ENCODE results near the gene CMTM2. TPM values are rescaled to one million over a fixed set of nuclear protein-coding genes. Genes with fewer than 3 reads are reported as not detected.

The CMTM2 gene
- total and polyA plus RNA-seq, 9 of the 15 experiments (the other 6 are each of a cell fraction or from before 2014, with no cell fraction given), result not detected

DNA sequence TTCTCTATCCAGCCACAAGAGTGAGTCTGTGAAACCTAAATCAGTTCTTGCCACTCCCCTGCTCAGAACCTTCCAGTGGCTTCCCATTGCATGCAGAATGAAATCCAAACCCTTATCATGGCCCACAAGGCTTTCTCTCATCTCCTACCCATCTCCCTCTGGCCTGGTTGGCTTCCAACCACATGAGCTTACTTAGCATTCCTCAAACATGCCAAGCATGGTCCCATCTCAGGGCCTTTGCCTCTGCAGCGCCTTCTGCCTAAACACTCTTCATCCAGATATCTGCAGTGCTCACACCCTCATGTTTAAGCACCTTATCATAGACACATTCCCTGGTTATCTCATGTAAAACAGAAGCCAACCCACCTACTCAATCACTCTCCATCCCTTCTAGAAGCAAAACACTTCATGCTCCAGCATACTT is 44.9 kb upstream of the CMTM2 start (continued):
- TF ChIP-seq, protein P1, sequence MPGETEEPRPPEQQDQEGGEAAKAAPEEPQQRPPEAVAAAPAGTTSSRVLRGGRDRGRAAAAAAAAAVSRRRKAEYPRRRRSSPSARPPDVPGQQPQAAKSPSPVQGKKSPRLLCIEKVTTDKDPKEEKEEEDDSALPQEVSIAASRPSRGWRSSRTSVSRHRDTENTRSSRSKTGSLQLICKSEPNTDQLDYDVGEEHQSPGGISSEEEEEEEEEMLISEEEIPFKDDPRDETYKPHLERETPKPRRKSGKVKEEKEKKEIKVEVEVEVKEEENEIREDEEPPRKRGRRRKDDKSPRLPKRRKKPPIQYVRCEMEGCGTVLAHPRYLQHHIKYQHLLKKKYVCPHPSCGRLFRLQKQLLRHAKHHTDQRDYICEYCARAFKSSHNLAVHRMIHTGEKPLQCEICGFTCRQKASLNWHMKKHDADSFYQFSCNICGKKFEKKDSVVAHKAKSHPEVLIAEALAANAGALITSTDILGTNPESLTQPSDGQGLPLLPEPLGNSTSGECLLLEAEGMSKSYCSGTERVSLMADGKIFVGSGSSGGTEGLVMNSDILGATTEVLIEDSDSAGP (CRISPR knock-in tag; IDR thresholded peaks at IDR 0.05), result no peak
- TF ChIP-seq NBN (IDR thresholded peaks at IDR 0.05; ENCODE audit: low read depth) (no peak), GATAD2B (IDR thresholded peaks at IDR 0.05; ENCODE audit: borderline replicate concordance) (no peak), ZNF589 (CRISPR knock-in tag; IDR thresholded peaks at IDR 0.05; ENCODE audit: low read depth) (no peak), CTBP1 (IDR thresholded peaks at IDR 0.05; ENCODE audit: borderline replicate concordance) (peak; percentile 55; the same call in 1 of the 2 replicates), ZNF780A (CRISPR knock-in tag; IDR thresholded peaks at IDR 0.05) (no peak), HDAC8 (tag; IDR thresholded peaks at IDR 0.05) (no peak), HDAC1 (IDR thresholded peaks at IDR 0.05) (peak in 1 of 2 experiments; percentile 86; a peak in 2 of 4 replicates), FOXK2 (conservative IDR thresholded peaks at IDR 0.05 in 1 of 2, IDR thresholded peaks at IDR 0.05 in 1 of 2; ENCODE audit: low read depth in 2 of 2) (no peak), MECOM (CRISPR knock-in tag; IDR thresholded peaks at IDR 0.05) (no peak), MTA2 (IDR thresholded peaks at IDR 0.05; ENCODE audit: low read depth) (peak; percentile 72; the same call in 1 of the 2 replicates), DIDO1 (tag; IDR thresholded peaks at IDR 0.05; ENCODE audit: low read depth) (no peak), ZNF217 (CRISPR knock-in tag; IDR thresholded peaks at IDR 0.05) (no peak)
- TF ChIP-seq, protein P2, sequence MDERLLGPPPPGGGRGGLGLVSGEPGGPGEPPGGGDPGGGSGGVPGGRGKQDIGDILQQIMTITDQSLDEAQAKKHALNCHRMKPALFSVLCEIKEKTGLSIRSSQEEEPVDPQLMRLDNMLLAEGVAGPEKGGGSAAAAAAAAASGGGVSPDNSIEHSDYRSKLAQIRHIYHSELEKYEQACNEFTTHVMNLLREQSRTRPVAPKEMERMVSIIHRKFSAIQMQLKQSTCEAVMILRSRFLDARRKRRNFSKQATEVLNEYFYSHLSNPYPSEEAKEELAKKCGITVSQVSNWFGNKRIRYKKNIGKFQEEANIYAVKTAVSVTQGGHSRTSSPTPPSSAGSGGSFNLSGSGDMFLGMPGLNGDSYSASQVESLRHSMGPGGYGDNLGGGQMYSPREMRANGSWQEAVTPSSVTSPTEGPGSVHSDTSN (CRISPR knock-in tag; IDR thresholded peaks at IDR 0.05; ENCODE audit: low read depth), result no peak
- TF ChIP-seq, protein P2 (tag; conservative IDR thresholded peaks at IDR 0.05; ENCODE audit: low read depth), result no peak
- TF ChIP-seq, protein P3, sequence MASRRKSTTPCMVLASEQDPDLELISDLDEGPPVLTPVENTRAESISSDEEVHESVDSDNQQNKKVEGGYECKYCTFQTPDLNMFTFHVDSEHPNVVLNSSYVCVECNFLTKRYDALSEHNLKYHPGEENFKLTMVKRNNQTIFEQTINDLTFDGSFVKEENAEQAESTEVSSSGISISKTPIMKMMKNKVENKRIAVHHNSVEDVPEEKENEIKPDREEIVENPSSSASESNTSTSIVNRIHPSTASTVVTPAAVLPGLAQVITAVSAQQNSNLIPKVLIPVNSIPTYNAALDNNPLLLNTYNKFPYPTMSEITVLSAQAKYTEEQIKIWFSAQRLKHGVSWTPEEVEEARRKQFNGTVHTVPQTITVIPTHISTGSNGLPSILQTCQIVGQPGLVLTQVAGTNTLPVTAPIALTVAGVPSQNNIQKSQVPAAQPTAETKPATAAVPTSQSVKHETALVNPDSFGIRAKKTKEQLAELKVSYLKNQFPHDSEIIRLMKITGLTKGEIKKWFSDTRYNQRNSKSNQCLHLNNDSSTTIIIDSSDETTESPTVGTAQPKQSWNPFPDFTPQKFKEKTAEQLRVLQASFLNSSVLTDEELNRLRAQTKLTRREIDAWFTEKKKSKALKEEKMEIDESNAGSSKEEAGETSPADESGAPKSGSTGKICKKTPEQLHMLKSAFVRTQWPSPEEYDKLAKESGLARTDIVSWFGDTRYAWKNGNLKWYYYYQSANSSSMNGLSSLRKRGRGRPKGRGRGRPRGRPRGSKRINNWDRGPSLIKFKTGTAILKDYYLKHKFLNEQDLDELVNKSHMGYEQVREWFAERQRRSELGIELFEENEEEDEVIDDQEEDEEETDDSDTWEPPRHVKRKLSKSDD (conservative IDR thresholded peaks at IDR 0.05; ENCODE audit: low read length), result no peak
- TF ChIP-seq, protein P4, sequence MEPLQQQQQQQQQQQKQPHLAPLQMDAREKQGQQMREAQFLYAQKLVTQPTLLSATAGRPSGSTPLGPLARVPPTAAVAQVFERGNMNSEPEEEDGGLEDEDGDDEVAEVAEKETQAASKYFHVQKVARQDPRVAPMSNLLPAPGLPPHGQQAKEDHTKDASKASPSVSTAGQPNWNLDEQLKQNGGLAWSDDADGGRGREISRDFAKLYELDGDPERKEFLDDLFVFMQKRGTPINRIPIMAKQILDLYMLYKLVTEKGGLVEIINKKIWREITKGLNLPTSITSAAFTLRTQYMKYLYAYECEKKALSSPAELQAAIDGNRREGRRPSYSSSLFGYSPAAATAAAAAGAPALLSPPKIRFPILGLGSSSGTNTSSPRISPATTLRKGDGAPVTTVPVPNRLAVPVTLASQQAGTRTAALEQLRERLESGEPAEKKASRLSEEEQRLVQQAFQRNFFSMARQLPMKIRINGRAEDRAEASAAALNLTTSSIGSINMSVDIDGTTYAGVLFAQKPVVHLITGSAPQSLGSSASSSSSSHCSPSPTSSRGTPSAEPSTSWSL (CRISPR knock-in tag; IDR thresholded peaks at IDR 0.05; ENCODE audit: borderline replicate concordance), result no peak
- TF ChIP-seq, protein P5, sequence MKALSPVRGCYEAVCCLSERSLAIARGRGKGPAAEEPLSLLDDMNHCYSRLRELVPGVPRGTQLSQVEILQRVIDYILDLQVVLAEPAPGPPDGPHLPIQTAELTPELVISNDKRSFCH (CRISPR knock-in tag; IDR thresholded peaks at IDR 0.05), result no peak
- TF ChIP-seq, protein P5 (tag; IDR thresholded peaks at IDR 0.05), result no peak

All from K562 (cell line).